Measurements from ENCODE around the gene NPBWR2.
A peak's percentile ranks its signal among the peaks of the same experiment; 100 is the strongest.
"Not testable (repeated sequence)": the region's sequence is repeated elsewhere in the genome, so short reads cannot be mapped to it uniquely, and the experiment has no call there.

NPBWR2 gene

GRCh38 chr20:64091770-64092169, 15.6 kb downstream of the NPBWR2 start:
- H3K4me1 Mint-ChIP-seq: peaks cover 6% of the 10 kb centered on the region
- ATAC-seq (peak; percentile 15), DNase-seq (ENCODE audit: low spot score in 2 of 2) (no peak)
- no peaks in the 10 kb centered on the region for H3K36me3 Mint-ChIP-seq
- no peak overlapping the region for H3K4me3 Mint-ChIP-seq
- H3K27ac Mint-ChIP-seq: no peak overlapping the region
- no peaks in the 10 kb centered on the region for H3K9me3 Mint-ChIP-seq

DNA sequence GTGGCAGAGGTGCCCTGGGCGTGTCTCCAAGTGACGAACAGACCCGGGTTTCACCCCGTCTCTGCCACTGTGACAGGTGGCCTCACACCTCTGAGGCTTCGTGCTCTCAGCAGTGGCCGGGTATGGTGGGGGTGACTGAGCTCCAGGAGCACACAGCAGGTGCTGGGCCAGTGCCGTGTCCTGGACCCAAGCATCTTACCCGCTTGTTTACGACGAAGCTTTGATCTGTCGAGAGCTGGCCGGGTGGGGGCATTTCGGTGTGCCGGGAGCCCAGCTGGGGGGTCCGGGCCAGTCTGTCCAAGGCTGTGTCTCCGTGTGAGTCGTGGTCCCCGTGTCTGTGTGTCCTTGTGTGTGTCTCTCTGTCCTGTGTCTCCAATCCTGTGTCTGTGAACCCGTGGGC, 16.0 kb downstream of the NPBWR2 start:
- DNase-seq (ENCODE audit: low spot score in 2 of 2): no peak
- Mint-ChIP-seq H3K4me1 (peaks cover 6% of the 10 kb centered on the region), H3K27ac (no peak overlapping the region), H3K36me3 (no peaks in the 10 kb centered on the region), H3K4me3 (no peak overlapping the region), H3K9me3 (no peaks in the 10 kb centered on the region)
- peak; percentile 9 for ATAC-seq

- H3K36me3 Mint-ChIP-seq: no peaks in the 10 kb centered on the region
- H3K27ac Mint-ChIP-seq: no peak overlapping the region
- H3K4me1 Mint-ChIP-seq: peaks cover 6% of the 10 kb centered on the region
- no peaks in the 10 kb centered on the region for H3K9me3 Mint-ChIP-seq
- no peak overlapping the region for H3K4me3 Mint-ChIP-seq
- ATAC-seq: no peak
- no peak for DNase-seq (ENCODE audit: low spot score in 2 of 2)
Measured at GRCh38 chr20:64090165-64090564, 17.2 kb downstream of the NPBWR2 start.

GRCh38 chr20:64088586-64088985, 18.8 kb downstream of the NPBWR2 start:
- not testable (repeated sequence) for H3K9me3 Mint-ChIP-seq; ATAC-seq; H3K27ac Mint-ChIP-seq; H3K36me3 Mint-ChIP-seq; H3K4me3 Mint-ChIP-seq; DNase-seq (ENCODE audit: low spot score in 2 of 2)
- H3K4me1 Mint-ChIP-seq: peaks cover 14% of the 10 kb centered on the region

GRCh38 chr20:64087226-64087825, 20.0 kb downstream of the NPBWR2 start:
- not testable (repeated sequence) for H3K27ac Mint-ChIP-seq; H3K4me3 Mint-ChIP-seq; DNase-seq (ENCODE audit: low spot score in 2 of 2); ATAC-seq; H3K36me3 Mint-ChIP-seq; H3K9me3 Mint-ChIP-seq
- H3K4me1 Mint-ChIP-seq: peaks cover 21% of the 10 kb centered on the region

DNA sequence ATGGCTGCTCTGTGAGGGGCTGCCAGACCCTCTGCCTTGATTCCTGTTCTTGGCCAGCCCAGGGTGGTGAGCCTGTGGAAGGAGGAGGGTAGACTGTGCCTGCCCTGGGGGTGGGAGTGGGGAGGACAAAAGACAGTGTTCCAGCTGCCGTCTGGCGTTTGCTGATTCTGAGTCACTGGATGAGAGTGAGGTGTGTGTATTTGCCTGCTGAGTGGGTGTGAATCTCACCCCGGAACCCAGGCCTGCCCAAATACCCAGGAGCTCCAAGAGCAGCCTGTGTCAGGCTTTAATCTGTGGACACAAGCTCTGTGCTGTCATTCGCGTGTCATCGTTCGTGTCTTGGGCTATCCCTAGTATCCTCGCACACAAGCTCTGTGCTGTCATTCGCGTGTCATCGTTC, 20.6 kb downstream of the NPBWR2 start:
- DNase-seq (ENCODE audit: low spot score in 2 of 2) (no peak), ATAC-seq (no peak)
- Mint-ChIP-seq H3K4me3 (no peak overlapping the region), H3K4me1 (peaks cover 23% of the 10 kb centered on the region), H3K9me3 (no peaks in the 10 kb centered on the region), H3K36me3 (no peaks in the 10 kb centered on the region), H3K27ac (no peak overlapping the region)

GRCh38 chr20:64084685-64085152, 22.6 kb downstream of the NPBWR2 start:
- H3K4me3 Mint-ChIP-seq: peak overlapping the region; percentile 79
- no peaks in the 10 kb centered on the region for H3K9me3 Mint-ChIP-seq
- DNase-seq (ENCODE audit: low spot score in 2 of 2) (no peak), ATAC-seq (no peak)
- H3K36me3 Mint-ChIP-seq: no peaks in the 10 kb centered on the region
- H3K27ac Mint-ChIP-seq: no peak overlapping the region
- H3K4me1 Mint-ChIP-seq: peaks cover 32% of the 10 kb centered on the region

DNA sequence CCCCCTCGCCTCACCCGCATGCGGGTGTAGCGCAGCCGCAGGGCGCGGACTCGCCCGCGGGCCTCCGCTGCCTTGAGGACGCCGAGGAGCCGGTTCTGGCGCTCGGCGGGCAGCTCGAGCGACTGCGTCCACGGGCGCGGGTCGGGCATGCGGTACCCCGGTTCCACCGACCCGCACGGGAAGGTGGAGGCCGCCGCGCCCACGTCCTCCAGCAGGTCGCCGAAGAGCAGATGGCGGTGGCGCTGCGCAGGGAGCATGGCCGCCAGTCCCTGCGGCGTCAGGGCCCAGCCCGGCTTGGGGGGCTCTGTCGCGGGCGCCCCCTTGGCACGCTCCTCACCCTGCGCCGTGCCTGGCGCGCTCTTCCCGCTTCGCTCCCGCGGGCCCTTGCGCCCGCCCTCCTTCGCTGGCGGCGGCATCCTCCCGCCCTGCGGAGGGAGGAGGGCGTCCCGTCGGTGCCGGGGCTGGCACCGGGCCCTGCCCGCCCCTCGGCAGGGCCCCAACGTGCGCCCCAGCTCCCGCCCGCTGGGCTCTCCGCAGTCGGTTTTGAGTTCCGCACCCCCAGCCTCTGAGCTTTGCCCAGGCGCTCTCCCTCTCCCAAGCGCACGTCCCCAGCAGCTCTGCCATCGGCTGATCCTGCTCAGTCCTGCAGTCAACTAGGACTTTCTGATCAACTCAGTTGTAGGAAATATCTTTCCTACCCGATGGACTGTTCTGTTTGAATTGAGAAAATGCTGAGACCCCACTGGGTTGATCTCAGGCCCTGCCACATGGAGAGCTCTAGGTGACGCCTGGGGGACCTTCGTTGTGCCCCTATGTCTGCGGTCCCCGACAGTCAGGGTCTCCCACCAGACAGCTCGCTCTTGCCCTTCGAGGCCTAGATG, 23.3 kb downstream of the NPBWR2 start, which contains the start of gene LKAAEAR1:
LKAAEAR1 (minus strand) TSS at position 595 of the 881 bp plus-strand sequence; CDS start at position 416, 179 bp downstream.
- Mint-ChIP-seq H3K27ac (peak within 1 kb of the TSS; percentile 54), H3K4me1 (peaks cover 34% of the 10 kb centered on the region), H3K4me3 (peak within 1 kb of the TSS; percentile 79), H3K9me3 (no peaks in the 10 kb centered on the region), H3K36me3 (no peaks in the 10 kb centered on the region)
- DNase-seq (ENCODE audit: low spot score in 2 of 2) (no peak), ATAC-seq (no peak)

GRCh38 chr20:64083378-64083803, 24.0 kb downstream of the NPBWR2 start:
- Mint-ChIP-seq H3K36me3 (no peaks in the 10 kb centered on the region), H3K27ac (peak overlapping the region; percentile 54), H3K4me3 (peak overlapping the region; percentile 78), H3K9me3 (no peaks in the 10 kb centered on the region), H3K4me1 (peaks cover 39% of the 10 kb centered on the region)
- ATAC-seq (peak; percentile 66), DNase-seq (ENCODE audit: low spot score in 2 of 2) (peak; percentile 59 to 78)

GRCh38 chr20:64082820-64083377, 24.5 kb downstream of the NPBWR2 start:
- H3K27ac Mint-ChIP-seq: peak overlapping the region; percentile 54
- peaks cover 44% of the 10 kb centered on the region for H3K4me1 Mint-ChIP-seq
- ATAC-seq (no peak), DNase-seq (ENCODE audit: low spot score in 2 of 2) (no peak)
- H3K4me3 Mint-ChIP-seq: peak overlapping the region; percentile 78
- H3K36me3 Mint-ChIP-seq: peaks cover 2% of the 10 kb centered on the region
- no peaks in the 10 kb centered on the region for H3K9me3 Mint-ChIP-seq

DNA sequence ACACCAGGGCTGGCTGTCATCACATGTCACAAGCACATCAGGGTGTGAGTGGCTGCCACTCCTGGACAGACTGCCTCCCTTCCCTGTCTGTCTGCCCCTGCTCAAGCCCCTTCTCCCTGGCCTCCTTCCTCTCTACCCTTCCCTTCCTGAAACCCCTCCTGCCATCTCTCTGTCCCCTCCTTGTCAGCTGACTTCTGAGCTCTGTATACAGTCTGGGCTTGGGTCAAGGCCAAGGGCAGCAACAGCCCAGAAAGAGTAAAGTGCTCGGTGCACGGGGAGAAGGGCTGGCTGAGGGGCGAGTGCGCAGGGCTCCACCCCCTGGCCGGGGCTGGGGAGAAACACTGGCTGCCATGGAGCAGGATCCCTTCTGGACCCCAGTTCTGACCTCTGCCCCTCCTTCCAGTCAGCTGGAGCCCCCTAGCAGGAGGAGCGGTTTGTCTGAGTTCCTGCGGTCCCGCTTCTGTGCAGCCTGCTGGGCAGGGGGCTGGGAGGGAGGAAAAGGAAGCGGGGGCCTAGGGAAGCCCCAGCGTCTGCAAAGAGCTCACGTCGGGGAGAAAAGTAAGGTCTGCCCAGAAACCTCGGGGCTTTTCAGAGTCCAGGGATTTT, 25.1 kb downstream of the NPBWR2 start:
- peaks cover 51% of the 10 kb centered on the region for H3K4me1 Mint-ChIP-seq
- DNase-seq (ENCODE audit: low spot score in 2 of 2) (no peak), ATAC-seq (no peak)
- no peaks in the 10 kb centered on the region for H3K9me3 Mint-ChIP-seq
- H3K4me3 Mint-ChIP-seq: peak overlapping the region; percentile 78
- H3K27ac Mint-ChIP-seq: no peak overlapping the region
- peaks cover 5% of the 10 kb centered on the region for H3K36me3 Mint-ChIP-seq

GRCh38 chr20:64081624-64081964, 25.8 kb downstream of the NPBWR2 start:
- Mint-ChIP-seq H3K4me1 (peaks cover 56% of the 10 kb centered on the region), H3K27ac (no peak overlapping the region), H3K36me3 (peaks cover 5% of the 10 kb centered on the region), H3K4me3 (peak overlapping the region; percentile 78), H3K9me3 (no peaks in the 10 kb centered on the region)
- DNase-seq (ENCODE audit: low spot score in 2 of 2): no peak
- no peak for ATAC-seq

- ATAC-seq (no peak), DNase-seq (ENCODE audit: low spot score in 2 of 2) (no peak)
- peaks cover 56% of the 10 kb centered on the region for H3K4me1 Mint-ChIP-seq
- peak overlapping the region; percentile 78 for H3K4me3 Mint-ChIP-seq
- H3K9me3 Mint-ChIP-seq: no peaks in the 10 kb centered on the region
- peaks cover 6% of the 10 kb centered on the region for H3K36me3 Mint-ChIP-seq
- peak overlapping the region; percentile 37 for H3K27ac Mint-ChIP-seq
Measured at GRCh38 chr20:64080813-64081623, 26.3 kb downstream of the NPBWR2 start.

- Mint-ChIP-seq H3K36me3 (peaks cover 14% of the 10 kb centered on the region), H3K27ac (peak within 1 kb of the TSS; percentile 92), H3K9me3 (no peaks in the 10 kb centered on the region), H3K4me3 (peak within 1 kb of the TSS; percentile 91), H3K4me1 (peaks cover 56% of the 10 kb centered on the region)
- ATAC-seq (peak; percentile 57), DNase-seq (ENCODE audit: low spot score in 2 of 2) (peak in 1 of 2 donors; percentile 77)
Measured at GRCh38 chr20:64080013-64080812, 27.2 kb downstream of the NPBWR2 start, which contains the start of gene OPRL1. OPRL1 (plus strand) TSS chr20:64080082; CDS start chr20:64092721, 12,639 bp downstream.

Data from stimulated activated effector memory CD8-positive, alpha-beta T cell treated with anti-CD3 and anti-CD28 coated beads, Interleukin-12 subunit alpha, Interleukin-12 subunit beta, amount 100 ng/mL, for 72 hours (primary cell).